ENCODE results near the gene ST6GAL1. TPM values are rescaled to one million over a fixed set of nuclear protein-coding genes. Genes with fewer than 3 reads are reported as not detected.

ST6GAL1 gene
- total and polyA plus RNA-seq, 2 of the 13 experiments (the other 11 are each of a cell fraction or from before 2014, with no cell fraction given): 79.9 to 164 TPM

DNA sequence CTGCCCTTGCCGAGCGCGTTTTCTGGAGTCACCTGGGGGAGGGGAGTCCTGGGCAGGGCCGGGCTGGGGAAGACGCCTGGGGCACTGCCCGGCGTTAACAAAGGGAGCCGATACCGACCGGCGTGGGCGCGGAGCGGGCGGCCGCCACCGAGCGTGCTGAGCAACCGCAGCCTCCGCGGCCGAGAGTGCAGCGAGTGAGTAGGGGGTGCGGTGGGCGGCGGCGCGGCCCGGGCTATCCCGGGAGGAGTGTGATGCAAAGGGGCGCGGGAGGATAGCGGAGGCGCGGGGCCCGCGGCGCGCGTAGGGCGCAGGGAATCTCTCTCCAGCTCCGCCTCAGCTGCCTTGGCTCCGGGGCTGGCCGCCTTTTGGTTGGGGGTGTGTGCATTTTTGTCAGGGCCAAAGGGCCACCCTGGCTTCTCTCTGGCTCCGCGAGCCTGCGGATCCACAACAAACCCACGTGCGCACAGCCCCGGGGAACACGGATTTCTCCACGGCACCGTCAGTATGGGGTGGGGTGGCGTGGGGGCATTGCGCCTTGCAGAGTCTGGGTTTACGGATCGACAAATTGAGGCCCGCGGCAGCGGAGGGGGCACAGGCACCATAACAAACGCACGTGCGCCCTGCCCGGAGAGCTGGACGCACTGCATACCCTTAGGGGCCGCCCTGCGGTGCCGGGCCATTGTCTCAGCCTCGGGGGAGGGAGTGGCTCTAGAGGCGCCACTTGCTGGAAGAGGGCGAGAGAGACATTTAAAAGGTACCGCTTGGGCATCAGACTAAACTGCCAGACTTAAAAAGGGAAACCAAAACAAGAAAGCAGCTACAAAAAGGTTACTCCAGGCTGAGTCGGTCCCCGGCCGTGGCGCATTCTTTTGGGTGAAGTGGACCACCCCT lies 560 bp downstream of the ST6GAL1 start (continued):
- no peak for TF ChIP-seq ZNF335 (CRISPR knock-in tag; IDR thresholded peaks at IDR 0.05)
- TF ChIP-seq, protein P1, sequence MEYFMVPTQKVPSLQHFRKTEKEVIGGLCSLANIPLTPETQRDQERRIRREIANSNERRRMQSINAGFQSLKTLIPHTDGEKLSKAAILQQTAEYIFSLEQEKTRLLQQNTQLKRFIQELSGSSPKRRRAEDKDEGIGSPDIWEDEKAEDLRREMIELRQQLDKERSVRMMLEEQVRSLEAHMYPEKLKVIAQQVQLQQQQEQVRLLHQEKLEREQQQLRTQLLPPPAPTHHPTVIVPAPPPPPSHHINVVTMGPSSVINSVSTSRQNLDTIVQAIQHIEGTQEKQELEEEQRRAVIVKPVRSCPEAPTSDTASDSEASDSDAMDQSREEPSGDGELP (IDR thresholded peaks at IDR 0.05; ENCODE audit: borderline replicate concordance, low read depth): no peak; the same call in 1 of the 2 replicates
- TF ChIP-seq NFE2L1 (CRISPR knock-in tag; IDR thresholded peaks at IDR 0.05; ENCODE audit: borderline replicate concordance): no peak
- peak; percentile 12 for TF ChIP-seq XRCC5 (optimal IDR thresholded peaks at IDR 0.05; ENCODE audit: low read length)
- TF ChIP-seq, protein P2, sequence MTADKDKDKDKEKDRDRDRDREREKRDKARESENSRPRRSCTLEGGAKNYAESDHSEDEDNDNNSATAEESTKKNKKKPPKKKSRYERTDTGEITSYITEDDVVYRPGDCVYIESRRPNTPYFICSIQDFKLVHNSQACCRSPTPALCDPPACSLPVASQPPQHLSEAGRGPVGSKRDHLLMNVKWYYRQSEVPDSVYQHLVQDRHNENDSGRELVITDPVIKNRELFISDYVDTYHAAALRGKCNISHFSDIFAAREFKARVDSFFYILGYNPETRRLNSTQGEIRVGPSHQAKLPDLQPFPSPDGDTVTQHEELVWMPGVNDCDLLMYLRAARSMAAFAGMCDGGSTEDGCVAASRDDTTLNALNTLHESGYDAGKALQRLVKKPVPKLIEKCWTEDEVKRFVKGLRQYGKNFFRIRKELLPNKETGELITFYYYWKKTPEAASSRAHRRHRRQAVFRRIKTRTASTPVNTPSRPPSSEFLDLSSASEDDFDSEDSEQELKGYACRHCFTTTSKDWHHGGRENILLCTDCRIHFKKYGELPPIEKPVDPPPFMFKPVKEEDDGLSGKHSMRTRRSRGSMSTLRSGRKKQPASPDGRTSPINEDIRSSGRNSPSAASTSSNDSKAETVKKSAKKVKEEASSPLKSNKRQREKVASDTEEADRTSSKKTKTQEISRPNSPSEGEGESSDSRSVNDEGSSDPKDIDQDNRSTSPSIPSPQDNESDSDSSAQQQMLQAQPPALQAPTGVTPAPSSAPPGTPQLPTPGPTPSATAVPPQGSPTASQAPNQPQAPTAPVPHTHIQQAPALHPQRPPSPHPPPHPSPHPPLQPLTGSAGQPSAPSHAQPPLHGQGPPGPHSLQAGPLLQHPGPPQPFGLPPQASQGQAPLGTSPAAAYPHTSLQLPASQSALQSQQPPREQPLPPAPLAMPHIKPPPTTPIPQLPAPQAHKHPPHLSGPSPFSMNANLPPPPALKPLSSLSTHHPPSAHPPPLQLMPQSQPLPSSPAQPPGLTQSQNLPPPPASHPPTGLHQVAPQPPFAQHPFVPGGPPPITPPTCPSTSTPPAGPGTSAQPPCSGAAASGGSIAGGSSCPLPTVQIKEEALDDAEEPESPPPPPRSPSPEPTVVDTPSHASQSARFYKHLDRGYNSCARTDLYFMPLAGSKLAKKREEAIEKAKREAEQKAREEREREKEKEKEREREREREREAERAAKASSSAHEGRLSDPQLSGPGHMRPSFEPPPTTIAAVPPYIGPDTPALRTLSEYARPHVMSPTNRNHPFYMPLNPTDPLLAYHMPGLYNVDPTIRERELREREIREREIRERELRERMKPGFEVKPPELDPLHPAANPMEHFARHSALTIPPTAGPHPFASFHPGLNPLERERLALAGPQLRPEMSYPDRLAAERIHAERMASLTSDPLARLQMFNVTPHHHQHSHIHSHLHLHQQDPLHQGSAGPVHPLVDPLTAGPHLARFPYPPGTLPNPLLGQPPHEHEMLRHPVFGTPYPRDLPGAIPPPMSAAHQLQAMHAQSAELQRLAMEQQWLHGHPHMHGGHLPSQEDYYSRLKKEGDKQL (CRISPR knock-in tag; IDR thresholded peaks at IDR 0.05; ENCODE audit: low read depth): no peak
- TF ChIP-seq ZMYM2 (CRISPR knock-in tag; IDR thresholded peaks at IDR 0.05): no peak
- no peak for TF ChIP-seq ZKSCAN5 (CRISPR knock-in tag; IDR thresholded peaks at IDR 0.05)
- 0 out of 2 replicates have a peak, but pooled peaks have one; percentile 16 for TF ChIP-seq MEIS1 (CRISPR knock-in tag; IDR thresholded peaks at IDR 0.05; ENCODE audit: borderline replicate concordance)
- no peak for TF ChIP-seq ZNF850 (CRISPR knock-in tag; conservative IDR thresholded peaks at IDR 0.05)
- no peak for TF ChIP-seq ZNF629 (CRISPR knock-in tag; conservative IDR thresholded peaks at IDR 0.05)
- TF ChIP-seq ZC3H4 (CRISPR knock-in tag; IDR thresholded peaks at IDR 0.05; ENCODE audit: borderline replicate concordance): 0 out of 2 replicates have a peak, but pooled peaks have one; percentile 16
- TF ChIP-seq, protein P3, sequence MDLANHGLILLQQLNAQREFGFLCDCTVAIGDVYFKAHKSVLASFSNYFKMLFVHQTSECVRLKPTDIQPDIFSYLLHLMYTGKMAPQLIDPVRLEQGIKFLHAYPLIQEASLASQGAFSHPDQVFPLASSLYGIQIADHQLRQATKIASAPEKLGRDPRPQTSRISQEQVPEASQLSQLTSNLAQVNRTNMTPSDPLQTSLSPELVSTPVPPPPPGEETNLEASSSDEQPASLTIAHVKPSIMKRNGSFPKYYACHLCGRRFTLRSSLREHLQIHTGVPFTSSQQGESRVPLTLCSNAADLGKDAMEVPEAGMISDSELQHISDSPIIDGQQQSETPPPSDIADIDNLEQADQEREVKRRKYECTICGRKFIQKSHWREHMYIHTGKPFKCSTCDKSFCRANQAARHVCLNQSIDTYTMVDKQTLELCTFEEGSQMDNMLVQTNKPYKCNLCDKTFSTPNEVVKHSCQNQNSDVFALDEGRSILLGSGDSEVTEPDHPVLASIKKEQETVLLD (CRISPR knock-in tag; IDR thresholded peaks at IDR 0.05; ENCODE audit: low read depth): no peak; the same call in 1 of the 2 replicates
- 0 out of 2 replicates have a peak, but pooled peaks have one; percentile 36 for TF ChIP-seq ZNF350 (CRISPR knock-in tag; IDR thresholded peaks at IDR 0.05; ENCODE audit: borderline replicate concordance, low read depth)
- TF ChIP-seq POLR2A (IDR thresholded peaks at IDR 0.05; ENCODE audit: insufficient read depth in 1 of 2, low read depth in 2 of 2, low read length in 2 of 2): 0 out of 4 replicates have a peak, but pooled peaks of 1 of the 2 experiments have one; percentile 34
- TF ChIP-seq, protein P4, sequence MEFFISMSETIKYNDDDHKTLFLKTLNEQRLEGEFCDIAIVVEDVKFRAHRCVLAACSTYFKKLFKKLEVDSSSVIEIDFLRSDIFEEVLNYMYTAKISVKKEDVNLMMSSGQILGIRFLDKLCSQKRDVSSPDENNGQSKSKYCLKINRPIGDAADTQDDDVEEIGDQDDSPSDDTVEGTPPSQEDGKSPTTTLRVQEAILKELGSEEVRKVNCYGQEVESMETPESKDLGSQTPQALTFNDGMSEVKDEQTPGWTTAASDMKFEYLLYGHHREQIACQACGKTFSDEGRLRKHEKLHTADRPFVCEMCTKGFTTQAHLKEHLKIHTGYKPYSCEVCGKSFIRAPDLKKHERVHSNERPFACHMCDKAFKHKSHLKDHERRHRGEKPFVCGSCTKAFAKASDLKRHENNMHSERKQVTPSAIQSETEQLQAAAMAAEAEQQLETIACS (CRISPR knock-in tag; IDR thresholded peaks at IDR 0.05): no peak
- TF ChIP-seq KLF12 (CRISPR knock-in tag; IDR thresholded peaks at IDR 0.05; ENCODE audit: borderline replicate concordance): no peak; the same call in 1 of the 2 replicates
- 0 out of 2 replicates have a peak, but pooled peaks have one; percentile 4 for TF ChIP-seq HIVEP1 (CRISPR knock-in tag; IDR thresholded peaks at IDR 0.05)

Measured in HepG2 (cell line).